ENCODE results near the gene PRKACA.

GRCh38 chr19:14146789-14147216 lies 29.2 kb upstream of the PRKACA start:
- TF ChIP-seq EZH2 (IDR thresholded peaks at IDR 0.05; ENCODE audit: borderline replicate concordance, low read depth, low read length, poor library complexity, severe bottlenecking) (no peak), CTCF (conservative IDR thresholded peaks at IDR 0.05; ENCODE audit: low read depth, low read length) (no peak)

Measured in A673 (cell line).